H9 (cell line): ENCODE measurements around the gene PIK3C2A. TPM values are rescaled to one million over a fixed set of nuclear protein-coding genes. Genes with fewer than 3 reads are reported as not detected.

Experiments used
- DNase-seq: peaks from one replicate; pipeline ENCODE4 v3.0.0-alpha.2; 2017
- H2AFZ ChIP-seq: one replicate; pipeline ENCODE4 v1.6.1; 2013; ENCODE audit warnings: mild to moderate bottlenecking, low read length, control low read depth, moderate library complexity
- H2AK5ac ChIP-seq: 2 replicates; pipeline ENCODE4 v1.6.1; 2013; ENCODE audit warnings: low read length, control low read depth, mixed read lengths; ENCODE audit not compliant: insufficient read length
- H2BK120ac ChIP-seq: one replicate; pipeline ENCODE4 v1.6.1; 2013; ENCODE audit warnings: low read depth, mild to moderate bottlenecking, low read length, control low read depth, inconsistent platforms; ENCODE audit not compliant: poor library complexity, severe bottlenecking
- H2BK12ac ChIP-seq: 2 replicates; pipeline ENCODE4 v1.6.1; 2013; ENCODE audit warnings: low read length, control low read depth, mixed read lengths, low read depth; ENCODE audit not compliant: insufficient read length
- H2BK15ac ChIP-seq: 2 replicates; pipeline ENCODE4 v1.6.1; 2013; ENCODE audit warnings: low read depth, low read length, control low read depth
- H2BK20ac ChIP-seq: one replicate; pipeline ENCODE4 v1.6.1; 2013; ENCODE audit warnings: low read depth, mild to moderate bottlenecking, low read length, control low read depth, inconsistent platforms; ENCODE audit not compliant: poor library complexity, severe bottlenecking
- H2BK5ac ChIP-seq: 2 replicates; pipeline ENCODE4 v1.6.1; 2013; ENCODE audit warnings: low read length, control low read depth, mixed read lengths; ENCODE audit not compliant: insufficient read length
- H3K14ac ChIP-seq: 2 replicates; pipeline ENCODE4 v1.6.1; 2013; ENCODE audit warnings: low read length, control low read depth; ENCODE audit not compliant: insufficient read depth
- H3K18ac ChIP-seq: 2 replicates; pipeline ENCODE4 v1.6.1; 2013; ENCODE audit warnings: low read depth, mild to moderate bottlenecking, mixed read lengths, low read length, control low read depth; ENCODE audit not compliant: insufficient read length
- H3K23ac ChIP-seq: 2 replicates; pipeline ENCODE4 v1.6.1; 2013; ENCODE audit warnings: low read length, control low read depth, mixed read lengths, low read depth; ENCODE audit not compliant: insufficient read length
- H3K23me2 ChIP-seq: 2 replicates; pipeline ENCODE4 v1.6.1; 2013; ENCODE audit warnings: low read depth, mild to moderate bottlenecking, mixed read lengths, low read length, control low read depth; ENCODE audit not compliant: insufficient read length, poor library complexity, severe bottlenecking
- H3K27ac ChIP-seq: 2 replicates; pipeline ENCODE4 v1.5.1; 2013; ENCODE audit warnings: low read length, control low read depth, mixed read lengths, low read depth; ENCODE audit not compliant: insufficient read length
- H3K27me3 ChIP-seq: 2 replicates; pipeline ENCODE4 v1.6.1; 2013; ENCODE audit warnings: low read length, control low read depth, inconsistent platforms; ENCODE audit not compliant: insufficient read depth
- H3K4ac ChIP-seq: 2 replicates; pipeline ENCODE4 v1.6.1; 2013; ENCODE audit warnings: low read depth, mild to moderate bottlenecking, control low read depth, inconsistent platforms, low read length, moderate library complexity
- H3K4me1 ChIP-seq: 2 replicates; pipeline ENCODE4 v1.6.1; 2013; ENCODE audit warnings: low read length, control low read depth, inconsistent platforms; ENCODE audit not compliant: insufficient read depth
- H3K4me2 ChIP-seq: 2 replicates; pipeline ENCODE4 v1.6.1; 2013; ENCODE audit warnings: low read length, control low read depth, mixed read lengths; ENCODE audit not compliant: insufficient read length, insufficient read depth
- H3K56ac ChIP-seq: 2 replicates; pipeline ENCODE4 v1.6.1; 2013; ENCODE audit warnings: low read depth, mild to moderate bottlenecking, mixed read lengths, low read length, control low read depth; ENCODE audit not compliant: insufficient read length
- H3K79me1 ChIP-seq: 2 replicates; pipeline ENCODE4 v1.6.1; 2013; ENCODE audit warnings: low read depth, mild to moderate bottlenecking, moderate library complexity, low read length, control low read depth, inconsistent platforms; ENCODE audit not compliant: insufficient read depth, poor library complexity, severe bottlenecking
- H3K79me2 ChIP-seq: 2 replicates; pipeline ENCODE4 v1.6.1; 2013; ENCODE audit warnings: low read length, control low read depth, inconsistent platforms; ENCODE audit not compliant: insufficient read depth
- H3K9ac ChIP-seq: 2 replicates; pipeline ENCODE4 v1.6.1; 2013; ENCODE audit warnings: low read length, control low read depth, mixed read lengths; ENCODE audit not compliant: insufficient read length; ENCODE audit errors: extremely low read depth
- H3K9me3 ChIP-seq: one replicate; pipeline ENCODE4 v1.6.1; 2013; ENCODE audit warnings: low read depth, low read length, inconsistent platforms; ENCODE audit not compliant: control insufficient read depth
- H3T11ph ChIP-seq: one replicate; pipeline ENCODE4 v1.6.1; 2013; ENCODE audit warnings: mild to moderate bottlenecking, low read length, control low read depth, inconsistent platforms
- H4K20me1 ChIP-seq: one replicate; pipeline ENCODE4 v1.6.1; 2013; ENCODE audit not compliant: control insufficient read depth, insufficient read length, insufficient read depth
- H4K5ac ChIP-seq: 2 replicates; pipeline ENCODE4 v1.6.1; 2013; ENCODE audit warnings: low read depth, mild to moderate bottlenecking, mixed read lengths, low read length, control low read depth; ENCODE audit not compliant: insufficient read length
- H4K8ac ChIP-seq: replicated peaks from 2 replicates; pipeline ENCODE4 v1.6.1; 2013; ENCODE audit warnings: low read length, control low read depth, mixed read lengths, low read depth; ENCODE audit not compliant: insufficient read length
- H4K91ac ChIP-seq: 2 replicates; pipeline ENCODE4 v1.6.1; 2013; ENCODE audit warnings: low read depth, mild to moderate bottlenecking, moderate library complexity, mixed read lengths, low read length, control low read depth; ENCODE audit not compliant: insufficient read length
- H3K27ac Mint-ChIP-seq, 3 experiments: 2 replicates in 2 of 3; 3 replicates in 1 of 3; pipeline ENCODE4 v1.8.0; 2020 to 2021; ENCODE audit warnings: mixed read lengths in 3 of 3, mild to moderate bottlenecking in 1 of 3, moderate library complexity in 1 of 3
- H3K27me3 Mint-ChIP-seq: 2 replicates; pipeline ENCODE4 v1.8.0; 2021; ENCODE audit warnings: low read depth, mild to moderate bottlenecking, moderate library complexity, mixed read lengths
- H3K36me3 Mint-ChIP-seq, 3 experiments: 2 replicates in 2 of 3; 3 replicates in 1 of 3; pipeline ENCODE4 v1.8.0; 2020 to 2021; ENCODE audit warnings: low read depth in 3 of 3, mixed read lengths in 3 of 3; ENCODE audit not compliant: insufficient read depth in 1 of 3
- H3K4me1 Mint-ChIP-seq, 2 experiments: 2 replicates each; pipeline ENCODE4 v1.8.0; 2020; ENCODE audit warnings: mixed read lengths in 2 of 2
- H3K4me3 Mint-ChIP-seq, 2 experiments: 2 replicates in 1 of 2; 3 replicates in 1 of 2; pipeline ENCODE4 v1.8.0; 2020 to 2021; ENCODE audit warnings: mild to moderate bottlenecking in 2 of 2, mixed read lengths in 2 of 2, moderate library complexity in 1 of 2
- H3K9me3 Mint-ChIP-seq, 2 experiments: 2 replicates in 1 of 2; 3 replicates in 1 of 2; pipeline ENCODE4 v1.8.0; 2020; ENCODE audit warnings: mild to moderate bottlenecking in 2 of 2, mixed read lengths in 2 of 2, moderate library complexity in 1 of 2
- WGBS: extraction: QIAGEN DNeasy Blood & Tissue Kit; methylation state at CpG from one replicate; pipeline ENCODE4 v1.1.7; 2013; ENCODE audit warnings: missing lambda C conversion rate, low lambda C conversion rate, mixed read lengths; ENCODE audit not compliant: insufficient read length; ENCODE audit errors: extremely low coverage; 5-methylcytosine and 5-hydroxymethylcytosine counted together
- total RNA-seq: library from RNA; stranded (reverse); gene quantifications from 2 replicates; pipeline ENCODE4 v1.2.1, GENCODE V29; 2021
- TF ChIP-seq, protein P1 (sequence below): fragments of 200-600 bp; sonication (generic); conservative IDR thresholded peaks from 3 replicates; pipeline ENCODE4 v1.8.0; 2021; ENCODE audit warnings: antibody characterized with exemption, mild to moderate bottlenecking

The PIK3C2A gene
- total RNA-seq, 1 experiment from 2014 or later: 82.6 TPM

DNA sequence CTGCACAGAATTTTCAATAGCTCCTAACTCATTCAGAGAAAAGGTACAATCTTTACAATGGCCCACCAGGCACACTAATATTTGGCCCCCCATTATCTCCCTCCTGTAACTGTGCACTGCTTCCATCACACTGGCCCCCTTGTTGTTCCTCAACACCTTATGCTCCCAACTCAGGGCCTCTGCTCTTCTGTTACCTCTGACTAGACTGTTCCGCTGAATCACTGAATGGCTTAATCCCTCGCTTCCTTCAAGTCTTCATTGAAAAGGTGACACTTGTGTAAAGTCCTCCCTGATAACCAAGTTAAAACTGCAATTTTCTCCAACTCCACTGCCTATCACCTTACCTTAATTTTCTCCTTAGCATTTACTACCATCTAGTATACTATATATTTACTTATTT is 21.8 kb downstream of the PIK3C2A start:
- Histone ChIP-seq H2AFZ (no peak overlapping the region), H3K4me2 (no peak overlapping the region), H2BK120ac (no peak overlapping the region), H3K27me3 (no peaks in the 10 kb centered on the region), H4K20me1 (no peaks in the 10 kb centered on the region), H3K79me2 (peaks cover 13% of the 10 kb centered on the region; the same call in 1 of the 2 replicates), H2BK15ac (no peak overlapping the region), H2BK5ac (no peak overlapping the region), H3K23me2 (no peaks in the 10 kb centered on the region), H3K56ac (no peak overlapping the region), H3K9me3 (no peaks in the 10 kb centered on the region), H3K79me1 (peaks cover 5% of the 10 kb centered on the region), H3K18ac (no peak overlapping the region), H3K27ac (no peak overlapping the region), H3K14ac (no peak overlapping the region), H3K4ac (no peak overlapping the region), H3K9ac (no peak overlapping the region), H3K23ac (no peak overlapping the region), H4K91ac (no peak overlapping the region), H4K8ac (no peak overlapping the region), H2AK5ac (no peak overlapping the region), H3K4me1 (peaks cover 3% of the 10 kb centered on the region; the same call in 1 of the 2 replicates), H2BK12ac (no peak overlapping the region), H4K5ac (no peak overlapping the region), H2BK20ac (no peak overlapping the region), H3T11ph (no peak overlapping the region)
- Mint-ChIP-seq H3K4me1 (peaks cover 16 to 19% of the 10 kb centered on the region in 2 experiments), H3K36me3 (peaks cover 2 to 18% (median 12%) of the 10 kb centered on the region in 3 experiments; a peak in 4 of 7 replicates), H3K27me3 (no peaks in the 10 kb centered on the region), H3K4me3 (no peak overlapping the region), H3K27ac (peak overlapping the region in 2 of 3 experiments; percentile 17 to 26; a peak in 5 of 7 replicates), H3K9me3 (no peaks in the 10 kb centered on the region)
- no peak for DNase-seq
- TF ChIP-seq, protein P1, sequence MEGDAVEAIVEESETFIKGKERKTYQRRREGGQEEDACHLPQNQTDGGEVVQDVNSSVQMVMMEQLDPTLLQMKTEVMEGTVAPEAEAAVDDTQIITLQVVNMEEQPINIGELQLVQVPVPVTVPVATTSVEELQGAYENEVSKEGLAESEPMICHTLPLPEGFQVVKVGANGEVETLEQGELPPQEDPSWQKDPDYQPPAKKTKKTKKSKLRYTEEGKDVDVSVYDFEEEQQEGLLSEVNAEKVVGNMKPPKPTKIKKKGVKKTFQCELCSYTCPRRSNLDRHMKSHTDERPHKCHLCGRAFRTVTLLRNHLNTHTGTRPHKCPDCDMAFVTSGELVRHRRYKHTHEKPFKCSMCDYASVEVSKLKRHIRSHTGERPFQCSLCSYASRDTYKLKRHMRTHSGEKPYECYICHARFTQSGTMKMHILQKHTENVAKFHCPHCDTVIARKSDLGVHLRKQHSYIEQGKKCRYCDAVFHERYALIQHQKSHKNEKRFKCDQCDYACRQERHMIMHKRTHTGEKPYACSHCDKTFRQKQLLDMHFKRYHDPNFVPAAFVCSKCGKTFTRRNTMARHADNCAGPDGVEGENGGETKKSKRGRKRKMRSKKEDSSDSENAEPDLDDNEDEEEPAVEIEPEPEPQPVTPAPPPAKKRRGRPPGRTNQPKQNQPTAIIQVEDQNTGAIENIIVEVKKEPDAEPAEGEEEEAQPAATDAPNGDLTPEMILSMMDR: no peak
- WGBS: no CpG with 5 or more reads among the region's 2 CpGs
